Endothelial cell of umbilical vein (primary cell): ENCODE data around the gene PXK. TPM values are rescaled to one million over a fixed set of nuclear protein-coding genes. Genes with fewer than 3 reads are reported as not detected.

Source experiments
- BruUV-seq: library from RNA; stranded (reverse); fragments of 400-500 nt; replicated peaks from 2 replicates; lab custom pipeline; 2021; lab: Mats Ljungman, UMichigan
- CTCF ChIA-PET: fragments of 300-600, 350-600 bp; sonication (Branson Sonifier 250); formaldehyde crosslinking; loops from one replicate; lab custom pipeline; 2021; ENCODE audit warnings: antibody characterized with exemption, inconsistent platforms; lab: Charles Lee
- POLR2A ChIA-PET: fragments of 300-600, 350-600 bp; sonication (Branson Sonifier 250); formaldehyde crosslinking; loops from one replicate; lab custom pipeline; 2021; ENCODE audit warnings: antibody characterized with exemption, inconsistent platforms; lab: Charles Lee
- DNase-seq: peaks from one replicate; pipeline ENCODE4 v3.0.0-alpha.2; 2011; ENCODE audit warnings: low read depth, low spot score
- FAIRE-seq: peaks from 2 replicates; lab custom pipeline; 2011; peaks lifted over from hg19 to GRCh38; lab: Jason Lieb, UNC
- H2AFZ ChIP-seq: 2 replicates; pipeline ENCODE4 v1.6.0; 2012; ENCODE audit warnings: low read depth, low read length, control low read depth, inconsistent platforms
- H3K27ac ChIP-seq: 2 replicates; pipeline ENCODE4 v1.5.1; 2011; ENCODE audit warnings: low read depth, mild to moderate bottlenecking, control low read depth, low read length, moderate library complexity; ENCODE audit not compliant: insufficient read depth
- H3K27me3 ChIP-seq, 2 experiments: 2 replicates each; pipeline versions ENCODE4 v1.6.0 to v1.6.1; 2011; ENCODE audit warnings: low read length in 2 of 2, mixed read lengths in 1 of 2; ENCODE audit not compliant: control insufficient read depth in 2 of 2, insufficient read depth in 2 of 2
- H3K36me3 ChIP-seq, 2 experiments: 2 replicates in 1 of 2; 3 replicates in 1 of 2; pipeline ENCODE4 v1.5.1; 2011; ENCODE audit warnings: low read length in 2 of 2, mild to moderate bottlenecking in 1 of 2, moderate library complexity in 1 of 2; ENCODE audit not compliant: control insufficient read depth in 2 of 2, insufficient read depth in 2 of 2; ENCODE audit errors: extremely low read depth in 1 of 2
- H3K4me1 ChIP-seq: 3 replicates; pipeline ENCODE4 v1.5.1; 2011; ENCODE audit warnings: mild to moderate bottlenecking, low read length; ENCODE audit not compliant: control insufficient read depth, insufficient read depth; ENCODE audit errors: extremely low read depth
- H3K4me2 ChIP-seq: 2 replicates; pipeline ENCODE4 v1.6.1; 2011; ENCODE audit warnings: low read length, control low read depth, mixed read lengths; ENCODE audit not compliant: insufficient read depth
- H3K4me3 ChIP-seq, 3 experiments: fragments of 200-600 bp in 1 of 3; sonication (generic), shearing (Covaris generic) in 1 of 3; replicated peaks in 1 of 3; 2 replicates each; pipeline ENCODE4 v1.5.1; 2011 to 2016; ENCODE audit warnings: control low read depth in 3 of 3, low read length in 3 of 3, mild to moderate bottlenecking in 2 of 3, inconsistent platforms in 1 of 3, low read depth in 1 of 3, moderate library complexity in 1 of 3; ENCODE audit not compliant: insufficient read depth in 1 of 3
- H3K79me2 ChIP-seq: 2 replicates; pipeline ENCODE4 v1.6.0; 2012; ENCODE audit warnings: low read length, inconsistent platforms; ENCODE audit not compliant: control insufficient read depth, insufficient read depth
- H3K9ac ChIP-seq: replicated peaks from 2 replicates; pipeline ENCODE3; 2011; ENCODE audit warnings: low read length, control low read depth; ENCODE audit not compliant: insufficient read depth; ENCODE audit errors: extremely low read depth
- H3K9me1 ChIP-seq: replicated peaks from 3 replicates; pipeline ENCODE4 v1.6.0; 2011; ENCODE audit warnings: mild to moderate bottlenecking, low read length; ENCODE audit not compliant: control insufficient read depth, insufficient read depth; ENCODE audit errors: extremely low read depth
- H3K9me3 ChIP-seq: replicated peaks from 2 replicates; pipeline ENCODE4 v1.5.1; 2012; ENCODE audit warnings: low read length, inconsistent platforms; ENCODE audit not compliant: control insufficient read depth, insufficient read depth
- H4K20me1 ChIP-seq: replicated peaks from 2 replicates; pipeline ENCODE3; 2011; ENCODE audit warnings: mild to moderate bottlenecking, low read length; ENCODE audit not compliant: control insufficient read depth, insufficient read depth; ENCODE audit errors: extremely low read depth
- EZH2 ChIP-seq: IDR thresholded peaks from 2 replicates; pipeline ENCODE4 v1.6.1; 2012; ENCODE audit warnings: borderline replicate concordance, low read depth, mild to moderate bottlenecking, moderate library complexity, low read length, inconsistent platforms; ENCODE audit not compliant: severe bottlenecking
- FOS ChIP-seq: IDR thresholded peaks from 2 replicates; pipeline ENCODE4 v1.6.1; 2011; ENCODE audit warnings: mild to moderate bottlenecking, low read length, moderate library complexity, borderline replicate concordance; ENCODE audit not compliant: insufficient read depth
- GATA2 ChIP-seq: IDR thresholded peaks from 2 replicates; pipeline ENCODE4 v1.7.0; 2011; ENCODE audit warnings: low read depth, mild to moderate bottlenecking, moderate library complexity, mixed read lengths, low read length; ENCODE audit not compliant: insufficient read length, insufficient read depth
- MYC ChIP-seq: IDR thresholded peaks from one replicate; pipeline ENCODE4 v1.6.1; 2011; ENCODE audit warnings: mild to moderate bottlenecking, low read depth, low read length
- POLR2A ChIP-seq: IDR thresholded peaks from 2 replicates; pipeline ENCODE4 v1.6.1; 2012; ENCODE audit warnings: low read depth, mild to moderate bottlenecking, control low read depth, low read length
- dilution Hi-C: fragments of 300-500 bp; cut with MboI; formaldehyde crosslinking; loops from one replicate; pipeline ENCODE4 v1.15.0; 2019; ENCODE audit warnings: low sequenced_read_pairs; ENCODE audit not compliant: extremely low pct_ligation_motif_present
- intact Hi-C: fragments of 100-400 bp; cut with micrococcal nuclease; formaldehyde crosslinking; loops from one replicate; pipeline ENCODE4 v1.10.0; 2022
- polyA plus RNA-seq, 4 experiments: library from polyadenylated mRNA; depleted of rRNA in 3 of 4; stranded (reverse) in 3 of 4; unstranded in 1 of 4; fragments of >200 nt; gene quantifications; 2 replicates each; pipeline versions ENCODE4 v1.2.1 to v1.2.3, GENCODE V29; 2011 to 2012; ENCODE audit warnings: missing spikeins in 1 of 4
- total RNA-seq: library from RNA; stranded (reverse); gene quantifications from 2 replicates; pipeline ENCODE4 v1.2.3, GENCODE V29; 2021
- TF ChIP-seq, protein P1 (sequence below): IDR thresholded peaks from 2 replicates; pipeline ENCODE4 v1.6.1; 2011; ENCODE audit not compliant: insufficient read depth, insufficient read length
- TF ChIP-seq, protein P2 (sequence below), 2 donors: IDR thresholded peaks; 1 replicate in 1 of 2; 2 replicates in 1 of 2; pipeline ENCODE4 v1.5.1; 2011; ENCODE audit warnings: low read length in 2 of 2, mild to moderate bottlenecking in 2 of 2, moderate library complexity in 2 of 2, control low read depth in 1 of 2, inconsistent platforms in 1 of 2, low read depth in 1 of 2; ENCODE audit not compliant: insufficient read depth in 1 of 2; ENCODE audit errors: extremely low read depth in 1 of 2

PXK gene
- total and polyA plus RNA-seq, 2 donors (not counting 3 experiments of a cell fraction or from before 2014, with no cell fraction given), result 11.3 to 14.6 TPM

DNA sequence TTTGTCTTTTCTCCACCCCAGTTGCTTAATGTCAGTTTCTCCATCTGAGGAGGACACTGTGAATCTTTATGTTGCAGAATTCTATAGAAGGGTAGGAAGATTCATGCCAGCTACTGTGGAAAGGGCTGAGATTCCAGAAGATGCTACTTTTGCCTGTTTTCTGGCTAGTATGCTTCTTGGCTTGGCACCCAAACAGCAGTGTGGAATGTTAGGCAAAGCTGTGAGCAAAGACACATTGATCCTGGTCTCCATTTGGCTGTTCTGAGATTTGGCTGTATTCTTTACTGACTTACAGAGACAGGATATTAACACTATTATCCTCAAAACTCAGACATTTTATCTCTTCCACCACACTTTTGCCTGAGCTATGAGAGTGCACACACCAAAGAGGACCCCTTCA, 61.6 kb downstream of the PXK start:
- no peaks in the 10 kb centered on the region for H3K9me1 ChIP-seq
- no peak overlapping the region for H3K27ac ChIP-seq
- no peak overlapping the region for H3K9ac ChIP-seq
- H2AFZ ChIP-seq, result no peak overlapping the region
- H3K27me3 ChIP-seq, result no peaks in the 10 kb centered on the region
- no peaks in the 10 kb centered on the region for H3K9me3 ChIP-seq
- no peak for TF ChIP-seq EZH2
- no peak for TF ChIP-seq FOS
- TF ChIP-seq POLR2A, result no peak
- no peak for TF ChIP-seq MYC
- no peak for TF ChIP-seq GATA2
- POLR2A ChIA-PET, result no interaction called here
- H4K20me1 ChIP-seq, result no peaks in the 10 kb centered on the region
- peaks cover 0 to 18% of the 10 kb centered on the region in 2 experiments for H3K36me3 ChIP-seq
- dilution Hi-C loops, result no loop called here
- H3K4me3 ChIP-seq, result no peak overlapping the region
- H3K79me2 ChIP-seq, result no peaks in the 10 kb centered on the region
- no peak for DNase-seq
- no peak for FAIRE-seq
- H3K4me1 ChIP-seq, result peaks cover 6% of the 10 kb centered on the region
- CTCF ChIA-PET, result no interaction called here
- BruUV-seq, result no TSS peak
- intact Hi-C loops, result no loop called here
- H3K4me2 ChIP-seq, result no peak overlapping the region

DNA sequence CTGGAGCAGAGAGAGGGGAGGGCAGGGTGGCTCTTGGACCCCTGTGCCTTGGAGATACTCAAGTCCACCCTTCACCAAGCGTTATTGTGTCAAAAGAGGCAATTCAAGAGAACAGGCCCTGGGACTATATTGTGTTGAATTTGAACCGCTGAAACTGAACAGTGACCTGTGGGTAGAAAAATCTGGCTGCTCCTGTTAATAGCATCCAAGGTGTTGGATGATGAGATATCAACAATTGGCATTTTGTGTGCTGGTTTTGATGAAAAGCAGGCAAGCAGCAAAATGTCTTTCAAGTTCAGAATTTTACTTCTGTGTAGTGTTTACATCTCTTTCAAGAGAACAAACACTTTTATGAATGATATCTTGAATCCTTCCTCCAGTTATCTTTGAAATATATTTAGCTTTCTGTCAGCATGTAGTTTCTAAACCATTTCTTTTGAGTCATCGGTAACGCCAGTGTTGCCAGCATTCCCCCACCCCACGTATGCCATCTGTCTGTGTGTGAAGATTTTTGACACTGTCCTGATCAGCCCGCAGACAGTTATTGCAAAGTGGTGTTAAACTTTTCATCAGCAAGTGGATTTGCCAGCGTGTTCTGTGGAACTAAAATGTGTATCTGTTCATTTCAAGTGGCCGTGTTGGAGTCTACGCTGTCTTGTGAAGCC, 66.1 kb downstream of the PXK start:
- dilution Hi-C loops, result no loop called here
- CTCF ChIA-PET, result interaction anchor here (1.0 kb wide), 1 partner anchor 65 kb away, joined by 3 read pairs; no protein-coding TSS in a partner anchor

More for the DNA sequence above, 66.1 kb downstream of the PXK start:
- Histone ChIP-seq H3K4me2 (no peak overlapping the region), H2AFZ (no peak overlapping the region), H3K9me1 (no peaks in the 10 kb centered on the region), H3K36me3 (peaks cover 0 to 21% of the 10 kb centered on the region in 2 experiments), H3K9ac (no peak overlapping the region), H3K4me1 (no peaks in the 10 kb centered on the region), H4K20me1 (no peaks in the 10 kb centered on the region), H3K27ac (no peak overlapping the region), H3K4me3 (no peak overlapping the region), H3K27me3 (no peaks in the 10 kb centered on the region), H3K79me2 (no peaks in the 10 kb centered on the region), H3K9me3 (no peaks in the 10 kb centered on the region)
- POLR2A ChIA-PET, result no interaction called here
- no TSS peak for BruUV-seq
- intact Hi-C loops, result no loop called here
- TF ChIP-seq GATA2 (no peak), POLR2A (no peak), MYC (no peak), EZH2 (no peak)
- TF ChIP-seq, protein P1, sequence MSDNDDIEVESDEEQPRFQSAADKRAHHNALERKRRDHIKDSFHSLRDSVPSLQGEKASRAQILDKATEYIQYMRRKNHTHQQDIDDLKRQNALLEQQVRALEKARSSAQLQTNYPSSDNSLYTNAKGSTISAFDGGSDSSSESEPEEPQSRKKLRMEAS, result no peak
- TF ChIP-seq, protein P2, sequence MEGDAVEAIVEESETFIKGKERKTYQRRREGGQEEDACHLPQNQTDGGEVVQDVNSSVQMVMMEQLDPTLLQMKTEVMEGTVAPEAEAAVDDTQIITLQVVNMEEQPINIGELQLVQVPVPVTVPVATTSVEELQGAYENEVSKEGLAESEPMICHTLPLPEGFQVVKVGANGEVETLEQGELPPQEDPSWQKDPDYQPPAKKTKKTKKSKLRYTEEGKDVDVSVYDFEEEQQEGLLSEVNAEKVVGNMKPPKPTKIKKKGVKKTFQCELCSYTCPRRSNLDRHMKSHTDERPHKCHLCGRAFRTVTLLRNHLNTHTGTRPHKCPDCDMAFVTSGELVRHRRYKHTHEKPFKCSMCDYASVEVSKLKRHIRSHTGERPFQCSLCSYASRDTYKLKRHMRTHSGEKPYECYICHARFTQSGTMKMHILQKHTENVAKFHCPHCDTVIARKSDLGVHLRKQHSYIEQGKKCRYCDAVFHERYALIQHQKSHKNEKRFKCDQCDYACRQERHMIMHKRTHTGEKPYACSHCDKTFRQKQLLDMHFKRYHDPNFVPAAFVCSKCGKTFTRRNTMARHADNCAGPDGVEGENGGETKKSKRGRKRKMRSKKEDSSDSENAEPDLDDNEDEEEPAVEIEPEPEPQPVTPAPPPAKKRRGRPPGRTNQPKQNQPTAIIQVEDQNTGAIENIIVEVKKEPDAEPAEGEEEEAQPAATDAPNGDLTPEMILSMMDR (IDR thresholded peaks at IDR 0.05; ENCODE audit: extremely low read depth in 1 of 2, insufficient read depth in 1 of 2, low read depth in 1 of 2, low read length in 2 of 2), result no peak
- DNase-seq (no peak), FAIRE-seq (no peak)
